Kasumi-1 (cell line): ENCODE data around the gene DDB1.

Experiments used
- DNase-seq, 2 experiments: peaks; one replicate each; lab custom pipeline; 2025; lab: John Stamatoyannopoulos, UW

The DDB1 gene

GRCh38 chr11:61297341-61297740 is 35.6 kb downstream of the DDB1 start:
- no peak for DNase-seq

GRCh38 chr11:61295596-61295926 is 37.3 kb downstream of the DDB1 start:
- DNase-seq = no peak

DNA sequence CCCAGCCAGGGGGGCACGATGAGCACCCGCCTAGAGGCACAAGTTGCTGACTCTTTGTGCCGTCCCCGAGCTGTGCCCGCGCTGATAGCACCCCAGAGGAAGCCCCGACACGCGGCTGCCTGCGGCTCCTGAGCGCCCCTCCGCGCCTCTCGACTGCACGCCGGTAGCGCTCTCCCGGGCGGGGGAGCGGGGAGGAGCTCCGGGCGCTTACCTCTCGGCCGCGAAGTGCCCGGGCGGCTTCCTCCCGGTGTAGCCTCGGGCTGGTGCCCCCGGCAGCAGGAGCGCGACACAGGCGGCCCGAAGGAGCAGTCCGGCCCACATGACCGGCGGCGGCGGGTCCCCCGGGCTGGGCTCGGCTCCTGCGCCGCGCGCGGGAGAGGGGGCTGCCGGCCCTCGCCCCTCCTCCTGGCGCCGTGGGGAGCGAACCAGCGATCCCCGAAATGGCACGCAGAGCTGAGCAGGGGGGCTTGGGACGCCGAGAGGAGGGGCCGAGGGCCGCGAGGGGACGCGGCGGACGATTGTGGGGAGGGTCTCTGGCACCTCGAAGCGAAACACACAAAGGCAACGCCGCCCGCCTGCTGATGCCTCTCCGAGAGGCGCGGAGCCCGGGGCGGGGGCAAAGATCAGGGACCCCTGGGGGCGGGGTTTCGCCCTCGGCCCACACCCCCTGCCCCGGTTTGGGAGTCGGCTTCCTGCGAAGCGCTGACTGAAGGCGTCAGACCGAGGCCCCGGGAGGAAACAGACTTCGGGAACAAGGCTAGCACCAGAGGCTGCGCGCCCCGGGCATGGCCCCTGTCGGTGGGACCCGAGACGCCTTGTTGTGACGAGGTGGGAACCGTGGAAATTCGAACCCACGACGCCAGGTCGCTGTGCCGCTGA is 37.9 kb downstream of the DDB1 start, which contains the start of gene VWCE:
TSS of gene VWCE (minus strand) at position 600 of the 879 bp plus-strand sequence. CDS start at position 321, 279 bp downstream.
- peak; percentile 68 to 74 for DNase-seq

DNA sequence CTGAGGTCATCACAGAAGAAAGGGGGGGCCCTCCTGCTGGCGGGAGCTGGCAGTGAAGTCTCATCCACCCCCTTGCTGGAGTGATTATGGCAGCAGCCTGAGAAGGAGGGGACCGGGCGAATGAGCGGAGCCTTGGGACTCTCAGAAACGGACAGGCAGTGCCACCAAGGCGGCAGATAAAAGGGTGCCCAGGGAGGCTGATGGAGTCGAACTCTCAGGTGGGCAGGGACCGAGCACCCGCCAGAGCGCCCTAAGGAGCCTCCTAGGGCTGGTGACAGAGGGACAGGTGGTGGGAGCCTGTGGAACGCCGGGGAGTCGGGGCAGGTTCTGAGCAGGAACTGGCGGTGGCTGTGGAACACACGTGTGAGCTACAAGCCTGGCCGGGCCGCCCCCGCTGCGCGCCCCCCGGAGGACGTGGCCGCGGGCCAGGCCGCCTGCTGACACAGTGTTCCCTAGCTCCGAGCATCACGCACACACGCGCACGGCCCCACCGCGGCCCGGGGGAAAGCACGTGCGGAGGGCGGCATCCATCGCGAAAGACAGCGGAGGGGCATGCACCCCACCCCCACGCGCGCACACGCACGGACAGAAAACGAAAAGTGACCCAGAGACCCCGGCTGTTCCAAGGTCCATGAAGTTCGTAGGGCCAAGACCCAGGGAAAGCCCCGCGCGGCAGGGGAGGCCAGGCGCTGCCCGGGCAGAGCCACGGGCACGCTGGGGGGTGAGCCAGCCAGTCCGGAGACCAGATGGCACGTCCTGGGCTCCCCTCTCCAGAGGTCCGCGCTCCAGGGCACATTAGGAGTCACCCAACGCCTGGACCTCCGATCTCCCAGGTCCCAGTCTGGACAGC is 38.8 kb downstream of the DDB1 start:
- peak; percentile 58 to 67 for DNase-seq

- DNase-seq = no peak
Observed at GRCh38 chr11:61292356-61292755, 40.5 kb downstream of the DDB1 start.

DNA sequence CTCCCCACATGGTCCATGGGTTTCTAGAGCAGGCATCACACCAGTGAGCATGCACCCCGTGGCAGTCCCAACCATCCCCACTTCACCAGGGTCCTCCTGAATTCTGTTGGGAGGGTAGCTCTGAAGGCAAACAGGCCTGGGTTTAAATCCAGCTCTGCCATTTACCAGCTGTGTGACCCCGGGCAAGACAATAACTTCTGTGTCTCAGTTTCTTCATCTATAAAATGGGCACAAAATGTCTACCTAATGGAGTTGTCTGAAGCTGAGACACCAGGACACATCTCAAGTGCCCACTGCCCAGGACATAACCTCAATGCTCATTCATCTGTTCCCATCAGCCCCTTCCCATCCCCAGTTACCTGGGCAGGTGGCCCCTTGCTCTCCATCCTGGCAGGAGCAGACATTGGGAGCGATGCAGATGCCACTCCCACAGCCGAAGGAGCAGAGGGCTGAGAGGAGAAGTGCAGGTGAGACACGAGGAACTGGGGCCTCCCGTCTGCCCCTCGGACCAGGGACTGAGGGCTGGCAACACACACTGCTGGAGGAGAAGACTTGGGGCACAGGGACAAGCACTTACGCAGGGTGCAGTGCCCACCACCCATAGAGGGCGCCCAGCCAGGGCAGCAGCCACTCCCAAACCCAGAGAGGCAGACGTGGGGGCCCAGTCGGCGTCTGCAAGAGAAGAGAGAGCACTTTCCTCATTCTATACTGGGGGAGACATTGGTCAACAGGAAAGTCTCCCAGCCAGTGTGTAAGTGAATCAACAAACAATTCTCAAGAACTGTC is 41.8 kb downstream of the DDB1 start:
- no peak for DNase-seq

GRCh38 chr11:61287338-61287977 is 45.4 kb downstream of the DDB1 start:
- DNase-seq = no peak

- DNase-seq = no peak
Observed at GRCh38 chr11:61283613-61284012, 49.3 kb downstream of the DDB1 start.

- DNase-seq = no peak
Observed at GRCh38 chr11:61281581-61282250, 51.2 kb downstream of the DDB1 start.

GRCh38 chr11:61280883-61281580 is 51.9 kb downstream of the DDB1 start:
- no peak for DNase-seq

DNA sequence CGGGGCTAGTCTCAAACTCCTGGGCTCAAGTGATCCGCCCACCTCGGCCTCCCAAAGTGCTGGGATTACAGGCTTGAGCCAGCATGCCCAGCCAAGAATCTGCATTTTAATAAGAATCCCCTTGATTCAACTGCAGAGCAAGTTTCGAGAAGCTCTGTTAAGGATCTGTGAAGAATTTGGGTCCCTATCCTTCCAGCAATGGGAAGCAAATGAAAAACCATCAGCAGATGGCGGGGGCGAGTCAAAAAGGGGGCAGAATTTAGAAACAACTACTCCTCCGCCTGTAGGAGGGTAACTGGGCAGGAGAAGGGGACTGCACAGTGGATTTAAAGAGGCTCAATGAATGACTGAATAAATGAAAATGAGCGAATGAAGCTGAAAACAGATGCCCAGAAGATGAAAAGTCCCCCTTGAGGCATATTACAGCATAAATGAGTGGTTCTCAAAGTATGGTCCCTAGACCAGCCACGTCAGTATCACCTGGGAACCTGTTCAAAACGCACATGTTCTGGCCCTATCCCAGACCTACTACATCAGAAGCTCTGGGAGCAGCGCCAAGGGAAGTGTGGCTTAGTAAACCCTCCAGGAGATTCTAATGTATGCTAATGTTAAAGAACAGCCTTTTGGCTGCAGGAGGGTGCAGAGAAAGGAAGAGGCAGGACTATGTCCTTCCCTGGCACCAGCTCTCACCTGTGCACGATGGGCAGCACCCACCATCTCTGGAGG is 52.8 kb downstream of the DDB1 start:
- no peak for DNase-seq

DNA sequence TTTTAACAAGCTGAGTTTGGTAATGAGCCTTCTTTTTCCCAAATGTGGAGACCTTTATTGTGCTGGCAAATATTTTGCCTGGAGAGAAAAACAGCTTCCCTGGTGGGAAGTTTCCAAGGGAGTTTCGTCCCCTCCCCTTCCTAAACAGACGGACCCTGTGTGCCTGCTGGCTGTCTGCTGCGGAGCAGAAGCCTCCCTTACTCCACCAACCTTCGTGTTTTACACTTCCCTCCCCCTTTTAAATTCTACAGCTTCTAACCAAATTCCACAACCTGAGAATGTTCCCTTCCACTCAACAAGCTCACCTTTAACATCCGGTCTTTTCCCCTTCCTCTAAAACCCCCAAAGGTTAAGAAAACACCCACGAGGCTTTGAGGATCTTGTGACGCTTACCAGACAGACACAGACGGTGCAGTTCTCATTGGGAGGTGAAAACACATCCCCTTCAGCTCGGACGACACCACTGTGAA is 54.9 kb downstream of the DDB1 start:
- DNase-seq = no peak

DNA sequence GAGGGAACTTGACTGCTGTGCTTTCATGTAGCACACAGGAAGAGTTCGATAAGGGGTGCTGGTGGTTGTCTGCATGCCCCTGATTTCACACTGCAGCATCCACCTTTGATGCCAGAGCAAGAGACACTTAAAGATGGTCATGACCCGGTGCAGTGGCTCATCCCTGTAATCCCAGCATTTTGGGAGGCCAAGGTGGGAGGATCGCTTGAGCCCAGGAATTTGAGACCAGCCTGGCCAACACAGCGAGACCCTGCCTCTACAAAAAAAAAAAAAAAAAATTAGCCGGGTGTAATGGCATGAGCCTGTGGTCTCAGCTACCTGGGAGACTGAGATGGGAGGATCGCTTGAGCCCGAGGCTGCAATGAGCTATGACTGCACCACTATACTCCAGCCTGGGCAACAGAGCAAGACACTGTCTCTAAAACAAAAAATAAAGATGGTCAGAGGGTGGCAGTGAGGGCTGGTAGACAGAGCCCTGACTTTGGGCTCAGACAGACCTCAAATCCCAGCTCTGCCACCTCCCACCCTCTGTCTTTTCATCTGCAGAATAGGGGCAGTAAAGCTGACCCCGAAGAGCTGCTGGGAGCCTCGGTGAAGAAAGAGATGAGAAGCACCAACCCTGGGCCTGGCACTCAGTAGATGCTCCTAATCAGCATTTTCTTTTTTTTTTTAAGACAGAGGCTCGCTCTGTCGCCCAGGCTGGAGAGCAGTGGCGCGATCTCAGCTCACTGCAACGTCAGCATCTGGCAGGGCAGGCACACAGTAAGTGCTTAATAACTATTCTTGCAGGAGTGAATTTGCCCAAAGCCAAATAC is 55.5 kb downstream of the DDB1 start:
- DNase-seq = no peak

DNA sequence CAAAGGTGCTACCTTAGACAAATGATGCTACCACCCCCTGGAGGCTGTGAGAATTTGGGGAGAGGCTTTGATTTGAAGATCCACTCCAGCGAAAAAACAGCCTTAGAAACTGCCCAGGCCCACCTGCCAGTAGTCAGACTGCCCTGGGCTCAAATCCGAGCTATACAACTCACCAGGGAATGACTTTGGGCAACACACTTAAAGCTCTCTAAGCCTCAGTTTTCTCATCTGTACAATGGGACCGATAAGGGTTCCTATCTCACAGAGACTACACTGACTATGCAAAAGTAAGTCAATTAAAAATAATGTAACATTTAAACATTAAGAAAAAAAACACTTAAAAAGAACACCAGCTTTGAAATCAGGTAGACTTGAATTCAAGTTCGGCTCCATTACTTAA is 57.7 kb downstream of the DDB1 start:
- DNase-seq = no peak

GRCh38 chr11:61274084-61274483 is 58.8 kb downstream of the DDB1 start:
- DNase-seq = no peak

DNA sequence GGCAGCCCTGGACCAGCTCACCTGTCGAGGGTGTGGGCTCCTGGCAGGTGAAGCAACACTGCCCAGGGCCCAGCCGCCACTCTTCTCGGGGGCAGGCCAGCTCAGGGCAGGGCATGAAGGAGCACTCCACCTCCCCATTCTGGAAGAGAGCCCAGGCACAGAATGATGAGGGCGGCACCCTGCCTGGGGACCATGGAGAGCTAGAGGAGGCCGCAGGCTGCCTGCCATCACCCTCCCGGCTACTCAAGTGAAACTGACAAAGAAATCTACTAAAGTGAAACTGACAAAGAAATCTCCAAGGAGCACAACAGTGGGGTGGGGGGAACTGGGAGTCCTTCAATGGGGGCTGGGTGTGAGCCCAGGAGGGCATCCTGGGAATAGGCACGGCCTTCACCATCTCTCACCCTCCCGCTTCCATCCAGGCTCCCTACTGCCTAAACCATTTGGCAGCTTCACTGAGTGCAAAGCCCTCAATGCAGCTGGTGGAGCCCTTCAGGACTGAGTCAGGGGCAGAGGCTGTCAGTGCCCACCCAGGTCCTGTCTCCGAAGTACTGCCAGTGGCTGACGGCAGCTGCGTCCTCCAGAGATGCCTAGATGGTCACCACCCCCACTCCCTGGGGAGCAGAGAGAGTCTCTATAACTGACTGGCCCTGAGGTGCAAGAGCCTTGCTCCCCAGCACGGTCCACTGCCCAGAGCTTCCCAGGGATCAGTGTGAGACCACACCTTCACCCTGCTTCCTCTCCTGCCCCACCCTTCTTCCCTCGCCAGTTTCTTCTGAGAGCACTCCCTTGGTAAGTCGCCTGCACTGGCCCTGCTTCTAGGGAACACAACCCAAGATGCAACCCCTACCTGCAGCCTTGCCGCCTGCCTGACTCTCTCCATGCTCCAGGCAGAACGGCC is 59.5 kb downstream of the DDB1 start:
- DNase-seq = no peak

- no peak for DNase-seq
Observed at GRCh38 chr11:61272731-61273130, 60.2 kb downstream of the DDB1 start.
